Islet of Langerhans (tissue), 1 donor: ENCODE results near the gene CACNA1B.
"Not testable (repeated sequence)": the region's sequence is repeated elsewhere in the genome, so short reads cannot be mapped to it uniquely, and the experiment has no call there.

ENCODE experiments used
- FAIRE-seq: peaks from one replicate; lab custom pipeline; 2011; peaks lifted over from hg19 to GRCh38; lab: Jason Lieb, UNC

The CACNA1B gene

DNA sequence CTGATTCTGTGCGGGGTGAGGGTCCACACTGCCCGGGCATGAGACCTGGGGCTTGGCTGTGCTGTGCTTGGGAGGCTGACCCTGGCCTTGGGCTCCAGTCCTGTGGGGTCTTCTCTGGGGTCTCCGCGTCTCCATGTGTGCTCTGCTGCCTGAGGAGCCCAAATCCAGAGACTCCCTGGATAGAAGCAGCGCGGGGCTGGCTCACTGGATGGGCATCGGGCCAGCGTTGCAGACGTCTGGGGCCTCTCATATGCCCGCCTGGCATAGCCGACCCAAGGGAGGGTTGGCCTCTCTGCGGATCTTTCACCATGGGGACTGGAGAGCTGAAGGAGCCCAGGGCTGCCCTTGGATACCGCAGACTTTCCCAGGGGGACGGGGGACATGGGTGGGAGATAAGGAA lies 12.4 kb downstream of the CACNA1B start:
- not testable (repeated sequence) for FAIRE-seq

GRCh38 chr9:137890768-137891587 lies 13.4 kb downstream of the CACNA1B start:
- not testable (repeated sequence) for FAIRE-seq

- no peak for FAIRE-seq
Measured at GRCh38 chr9:137891588-137892423, 14.2 kb downstream of the CACNA1B start.

DNA sequence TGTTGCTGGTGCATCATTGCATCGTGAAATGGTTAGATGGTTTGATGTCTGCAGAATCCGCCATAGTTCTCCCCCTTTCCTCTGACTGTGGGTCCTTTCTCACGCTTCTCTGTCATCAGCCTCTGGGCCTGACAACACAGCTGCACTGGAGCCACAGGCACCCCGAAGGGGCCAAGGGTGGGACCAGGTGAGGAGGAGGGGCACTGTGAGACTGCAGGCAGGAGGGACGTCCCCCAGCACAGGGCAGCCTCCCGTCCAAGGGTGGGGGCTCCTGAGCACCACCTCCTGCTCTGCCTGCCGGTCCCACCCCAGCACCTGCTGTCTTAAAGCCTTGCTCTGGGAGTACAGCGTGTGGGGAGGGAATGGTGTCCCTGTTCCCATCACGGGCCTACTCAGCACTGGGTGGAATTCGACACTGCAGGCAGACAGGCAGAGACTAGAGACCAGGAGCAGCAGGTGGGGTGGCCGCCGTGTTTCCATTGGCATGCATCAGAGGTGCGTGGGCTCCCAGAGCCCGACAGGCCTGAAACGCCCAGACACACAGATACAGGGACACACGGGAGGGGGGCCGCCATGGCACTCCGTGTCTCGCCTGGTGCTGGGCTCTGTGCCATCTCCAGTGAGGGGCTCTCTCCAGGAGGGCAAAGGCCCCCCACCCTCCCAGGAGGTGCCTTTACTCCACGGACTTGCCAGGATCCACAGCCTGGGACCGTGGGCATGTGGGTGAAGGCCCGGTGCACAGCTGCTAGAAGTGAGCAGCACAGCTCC lies 15.0 kb downstream of the CACNA1B start:
- no peak for FAIRE-seq

DNA sequence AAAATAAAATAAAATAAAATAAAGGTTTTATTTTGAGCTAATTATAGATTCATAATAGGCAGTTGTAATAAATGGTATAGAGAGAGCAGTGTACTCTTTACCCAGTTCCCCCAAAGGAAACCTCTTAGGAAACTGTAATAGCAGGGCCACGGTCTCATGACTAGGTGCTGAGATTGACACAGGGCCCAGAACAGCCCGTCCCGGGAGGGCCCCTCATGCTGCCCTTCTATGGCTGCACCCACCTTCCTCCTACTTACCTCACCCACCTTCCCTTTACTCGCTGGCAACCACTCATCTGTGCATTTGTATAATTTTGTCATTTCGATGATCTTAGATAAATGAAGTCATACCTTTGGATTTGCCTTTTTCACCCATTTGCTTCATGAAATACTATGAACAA lies 16.1 kb downstream of the CACNA1B start:
- FAIRE-seq: no peak

DNA sequence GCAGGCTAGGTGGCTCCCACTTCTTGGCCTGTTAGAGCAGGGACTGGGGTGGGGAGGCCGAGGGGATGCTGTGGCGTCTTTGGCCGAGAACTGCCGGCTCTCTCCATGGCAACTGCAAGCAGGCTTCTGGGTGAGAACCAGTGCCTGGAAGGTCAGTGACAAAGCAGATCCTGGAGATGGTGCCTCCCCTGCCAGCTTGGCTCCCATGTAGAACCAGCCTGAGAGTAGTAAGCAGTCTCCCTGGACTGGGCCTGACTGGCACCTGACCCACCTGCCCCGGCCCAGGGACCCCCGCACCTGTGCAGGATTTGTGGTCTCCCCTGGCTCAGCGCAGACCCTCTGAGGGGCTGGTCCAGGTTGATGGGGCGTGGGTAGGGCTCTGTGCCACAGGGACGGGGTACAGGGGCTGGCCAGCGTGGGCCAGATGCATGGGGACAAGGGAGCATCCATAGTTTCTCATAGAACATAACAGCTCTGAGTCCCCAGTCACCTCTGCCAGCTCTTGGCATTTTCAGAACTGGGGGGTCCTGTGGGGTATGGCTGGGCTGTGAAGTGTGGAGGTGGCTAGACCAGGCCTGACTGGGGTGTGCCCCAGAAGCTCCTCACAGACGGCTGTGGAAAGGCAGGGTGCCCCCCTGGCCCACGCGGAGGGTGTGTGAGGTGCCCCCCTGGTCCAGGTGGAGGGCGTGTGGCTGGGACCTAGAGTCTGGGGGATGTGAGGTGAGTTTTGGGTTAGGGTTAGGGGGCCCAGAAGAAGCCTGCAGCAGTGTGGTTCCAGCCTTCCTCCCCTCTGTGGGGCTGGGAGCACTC lies 22.2 kb downstream of the CACNA1B start:
- FAIRE-seq: no peak

- FAIRE-seq: no peak
Measured at GRCh38 chr9:137900584-137901310, 23.2 kb downstream of the CACNA1B start.

GRCh38 chr9:137902646-137903045 lies 25.1 kb downstream of the CACNA1B start:
- FAIRE-seq: no peak

GRCh38 chr9:137905740-137906139 lies 28.2 kb downstream of the CACNA1B start:
- no peak for FAIRE-seq

- no peak for FAIRE-seq
Measured at GRCh38 chr9:137907776-137908175, 30.2 kb downstream of the CACNA1B start.

GRCh38 chr9:137912671-137913070 lies 35.1 kb downstream of the CACNA1B start:
- no peak for FAIRE-seq

GRCh38 chr9:137913132-137913531 lies 35.5 kb downstream of the CACNA1B start:
- no peak for FAIRE-seq

DNA sequence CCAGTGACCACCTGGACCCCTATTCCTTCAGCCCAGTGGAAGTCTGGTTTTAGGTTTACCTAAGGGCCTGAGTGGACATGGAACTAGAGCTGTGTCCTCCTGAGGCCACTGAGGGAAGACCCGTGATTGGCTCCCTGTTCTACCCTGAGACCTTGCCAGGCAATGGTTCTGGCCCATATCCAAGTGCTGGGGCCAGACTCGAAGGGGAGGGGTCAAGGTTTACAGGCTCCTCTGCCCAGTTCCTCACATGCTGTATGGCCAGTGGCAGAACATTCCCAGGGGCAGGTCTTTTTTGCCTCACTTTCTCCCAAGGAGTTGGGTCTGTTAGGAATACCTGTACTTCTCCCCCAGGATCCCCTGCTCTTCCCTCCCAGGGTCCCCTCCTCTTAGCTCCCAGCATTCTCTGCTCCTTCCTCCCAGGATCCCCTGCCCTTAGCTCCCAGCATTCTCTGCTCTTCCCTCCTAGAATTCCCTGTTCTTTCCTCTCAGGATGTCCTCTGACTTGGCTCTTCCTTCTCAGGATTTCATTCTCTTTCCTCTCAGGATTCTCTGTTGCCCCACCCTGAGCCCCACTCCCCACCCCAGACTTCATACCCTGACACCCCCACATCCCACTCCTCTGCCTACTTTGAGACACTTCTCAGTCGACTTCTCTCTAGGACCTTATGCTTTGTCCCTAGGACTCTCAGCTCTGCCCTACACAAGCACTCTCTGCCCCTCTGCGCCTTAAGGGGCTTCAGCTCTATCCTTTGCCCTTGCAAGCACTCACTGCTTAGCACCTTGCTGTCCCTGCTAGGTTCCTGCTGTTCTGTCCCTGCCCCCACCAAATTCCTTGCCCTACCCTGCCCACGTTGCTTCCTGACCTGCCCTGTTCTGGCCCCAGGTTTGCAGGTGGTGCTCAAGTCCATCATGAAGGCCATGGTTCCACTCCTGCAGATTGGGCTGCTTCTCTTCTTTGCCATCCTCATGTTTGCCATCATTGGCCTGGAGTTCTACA lies 36.5 kb downstream of the CACNA1B start:
- FAIRE-seq: no peak

DNA sequence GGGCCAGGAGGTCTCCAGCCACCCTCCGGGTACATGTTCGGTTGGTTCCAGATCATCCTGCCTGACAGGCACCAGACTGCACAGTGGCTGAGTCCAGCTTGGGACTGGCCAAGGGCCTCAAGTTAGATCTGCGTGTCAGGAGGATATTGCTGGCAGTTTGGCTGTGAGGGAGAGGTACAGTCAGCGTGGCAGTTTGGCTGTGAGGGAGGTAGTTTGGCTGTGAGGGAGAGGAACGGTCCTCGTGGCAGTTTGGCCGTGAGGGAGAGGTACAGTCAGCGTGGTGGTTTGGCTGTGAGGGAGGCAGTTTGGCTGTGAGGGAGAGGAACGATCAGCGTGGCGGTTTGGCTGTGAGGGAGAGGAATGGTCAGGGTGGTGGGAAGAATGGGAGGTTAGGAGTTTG lies 39.0 kb downstream of the CACNA1B start:
- FAIRE-seq: no peak

DNA sequence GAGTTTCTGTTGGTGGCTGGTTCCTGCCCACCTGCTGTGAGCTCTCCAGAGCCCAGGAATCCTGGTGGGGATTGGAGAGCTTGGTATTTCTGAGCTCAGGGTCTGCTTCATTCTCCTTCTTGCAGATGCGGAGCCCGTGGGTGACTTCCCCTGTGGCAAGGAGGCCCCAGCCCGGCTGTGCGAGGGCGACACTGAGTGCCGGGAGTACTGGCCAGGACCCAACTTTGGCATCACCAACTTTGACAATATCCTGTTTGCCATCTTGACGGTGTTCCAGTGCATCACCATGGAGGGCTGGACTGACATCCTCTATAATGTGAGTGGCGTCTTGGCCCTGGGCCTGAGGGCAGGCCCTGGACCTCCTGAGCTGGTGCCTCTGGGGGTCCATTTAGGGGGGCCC lies 39.5 kb downstream of the CACNA1B start:
- FAIRE-seq: no peak

DNA sequence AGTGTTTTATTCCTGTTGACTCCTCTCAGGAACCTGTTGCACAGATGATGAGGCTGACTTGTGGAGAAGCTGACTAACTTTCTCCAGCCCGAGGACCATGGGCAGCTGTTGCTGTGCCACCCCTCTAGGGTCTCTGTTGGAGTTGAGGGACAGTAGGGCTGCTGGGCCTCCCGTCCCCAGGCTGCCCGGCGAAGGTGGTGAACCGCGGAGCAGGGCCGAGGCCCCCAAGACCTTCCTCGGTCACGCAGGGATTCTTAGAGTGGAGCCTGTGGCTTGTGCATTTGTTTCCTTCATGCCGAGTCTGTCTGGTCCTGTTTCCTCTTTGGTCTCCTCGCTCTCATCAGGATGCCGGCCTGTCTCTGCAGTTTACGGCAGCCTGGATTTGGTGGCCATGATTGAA lies 40.2 kb downstream of the CACNA1B start:
- no peak for FAIRE-seq

DNA sequence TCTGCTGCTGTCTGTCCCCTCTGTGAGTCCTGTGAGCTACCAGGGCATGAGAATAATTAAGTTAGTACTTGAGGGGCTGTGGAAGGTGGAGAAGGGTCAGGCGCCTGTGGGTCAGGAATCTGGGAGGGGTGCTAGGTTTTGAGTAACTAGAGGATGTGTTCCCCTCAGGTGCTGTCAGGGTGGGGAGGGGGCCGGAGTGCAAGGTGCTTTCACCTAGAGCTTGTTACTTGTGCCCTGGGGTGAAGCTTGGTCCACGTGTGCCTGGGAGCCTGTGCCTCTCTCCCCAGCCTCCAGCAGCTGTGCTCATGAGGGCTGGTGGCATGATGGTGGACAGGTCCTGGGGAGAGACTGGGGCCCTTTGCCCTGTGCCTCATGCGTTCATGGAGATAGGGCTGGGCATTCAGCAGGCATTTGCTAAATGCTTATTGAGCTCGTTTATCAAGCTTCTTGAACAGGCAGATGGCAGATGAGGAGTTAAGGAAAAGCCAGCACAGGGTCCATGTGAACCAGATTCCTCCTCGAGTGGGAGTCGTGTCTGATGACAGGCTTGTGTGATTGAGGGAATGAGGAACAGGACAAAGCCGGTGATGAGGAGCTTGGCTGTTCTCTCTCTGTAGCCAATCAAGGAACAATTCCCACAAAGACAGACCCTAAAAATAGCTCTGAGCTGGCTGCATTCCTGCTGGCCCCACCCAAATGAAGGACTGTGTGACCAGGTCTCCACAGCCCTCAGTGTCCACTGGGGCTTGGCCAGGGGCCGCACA lies 40.9 kb downstream of the CACNA1B start:
- no peak for FAIRE-seq

DNA sequence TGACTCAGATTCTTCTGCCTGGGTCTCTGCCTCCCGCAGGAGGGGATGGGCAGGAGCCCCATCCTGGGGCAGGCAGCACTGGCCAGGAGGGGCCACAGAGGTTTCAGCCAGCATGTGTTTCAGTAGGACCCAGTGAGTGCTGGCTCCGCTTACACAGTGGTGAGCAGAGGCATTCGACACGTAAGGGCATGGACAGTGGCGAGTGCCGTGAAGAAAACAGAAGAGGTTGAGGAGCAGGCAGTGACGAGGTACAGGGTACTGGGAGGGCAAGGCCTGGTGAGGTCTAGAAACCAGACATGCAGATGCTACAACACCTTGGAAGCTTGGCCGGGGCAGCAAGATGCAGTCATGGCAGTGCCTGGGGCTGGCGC lies 41.5 kb downstream of the CACNA1B start:
- no peak for FAIRE-seq

DNA sequence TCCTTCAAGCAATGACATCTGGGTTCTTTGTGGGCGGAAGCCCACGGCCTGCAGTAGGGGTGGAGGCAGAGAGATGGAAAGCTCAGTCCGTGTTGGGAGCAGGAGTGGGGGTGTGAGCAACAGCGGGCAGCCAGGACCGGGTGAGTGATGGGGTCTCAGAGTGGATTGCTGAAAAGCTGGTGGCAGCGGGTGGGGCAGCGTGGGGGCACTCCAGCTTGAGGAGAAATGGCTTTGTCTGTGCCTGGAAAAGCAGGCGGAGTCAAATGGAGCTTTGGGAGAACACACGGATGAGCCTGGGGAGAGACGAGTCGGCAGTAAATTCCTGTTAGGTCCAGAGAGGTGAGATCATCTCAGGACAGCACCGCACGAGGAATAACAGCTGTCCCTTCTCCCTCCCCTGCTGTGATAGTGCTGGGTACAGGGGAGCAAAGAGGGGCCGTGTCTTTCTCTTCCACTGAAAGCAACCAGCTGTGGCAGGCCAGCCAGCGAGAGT lies 42.1 kb downstream of the CACNA1B start:
- no peak for FAIRE-seq
